Embryonic facial prominence (tissue), 1 donor: ENCODE data around the gene RIN1.
"Not testable (repeated sequence)": the region's sequence is repeated elsewhere in the genome, so short reads cannot be mapped to it uniquely, and the experiment has no call there.

Source experiments
- DNase-seq: peaks from one replicate; pipeline ENCODE4 v3.0.0-alpha.2; 2016; ENCODE audit errors: extremely low spot score

Gene RIN1

GRCh38 chr11:66359662-66360087 lies 23.4 kb upstream of the RIN1 start:
- DNase-seq, result no peak

- not testable (repeated sequence) for DNase-seq
Measured at GRCh38 chr11:66350560-66351235, 14.5 kb upstream of the RIN1 start.

GRCh38 chr11:66349084-66349386 lies 12.8 kb upstream of the RIN1 start:
- no peak for DNase-seq

- DNase-seq, result peak; percentile 56
Measured at GRCh38 chr11:66347425-66348276, 11.4 kb upstream of the RIN1 start, which contains the start of gene B4GAT1. TSS of gene B4GAT1 (minus strand) at chr11:66347629. CDS start at chr11:66347545, 84 bp downstream.

- DNase-seq, result no peak
Measured at GRCh38 chr11:66346476-66347424, 10.5 kb upstream of the RIN1 start.

- no peak for DNase-seq
Measured at GRCh38 chr11:66345316-66345649, 9.0 kb upstream of the RIN1 start.

- peak; percentile 93 for DNase-seq
Measured at GRCh38 chr11:66344550-66345315, 8.5 kb upstream of the RIN1 start, which contains the start of gene BRMS1. TSS of gene BRMS1 (minus strand) at chr11:66345104. CDS start at chr11:66342234, 2,870 bp downstream.

- no peak for DNase-seq
Measured at GRCh38 chr11:66343176-66343575, 6.9 kb upstream of the RIN1 start.

GRCh38 chr11:66341502-66342126 lies 5.4 kb upstream of the RIN1 start:
- DNase-seq, result no peak

- no peak for DNase-seq
Measured at GRCh38 chr11:66340596-66341501, 4.6 kb upstream of the RIN1 start.

GRCh38 chr11:66339686-66340483 lies 3.7 kb upstream of the RIN1 start:
- no peak for DNase-seq

- DNase-seq, result no peak
Measured at GRCh38 chr11:66339162-66339675, 3.0 kb upstream of the RIN1 start.

GRCh38 chr11:66338276-66339161 lies 2.3 kb upstream of the RIN1 start:
- DNase-seq, result no peak

GRCh38 chr11:66337103-66337899 lies 1.1 kb upstream of the RIN1 start:
- DNase-seq, result no peak

- DNase-seq, result no peak
Measured at GRCh38 chr11:66335531-66336233, 552 bp downstream of the RIN1 start.
